Esophagus squamous epithelium (tissue), 4 donors: Measurements from ENCODE around the gene CIITA.

Experiments
- POLR2A ChIP-seq, 4 donors: fragments of 450-650 bp; IDR thresholded peaks; one replicate each; pipeline ENCODE4 v1.6.1; 2017; ENCODE audit warnings: antibody characterized with exemption in 4 of 4, mild to moderate bottlenecking in 4 of 4, moderate library complexity in 3 of 4
- TF ChIP-seq, protein P1 (sequence below), 6 experiments: fragments of 450-650 bp in 4 of 6; fragments of 200-600 bp in 2 of 6; sonication (generic) in 2 of 6; IDR thresholded peaks; one replicate each; pipeline ENCODE4 v1.5.1; 2016 to 2019; ENCODE audit warnings: antibody characterized with exemption in 6 of 6, mild to moderate bottlenecking in 4 of 6, moderate library complexity in 4 of 6

DNA sequence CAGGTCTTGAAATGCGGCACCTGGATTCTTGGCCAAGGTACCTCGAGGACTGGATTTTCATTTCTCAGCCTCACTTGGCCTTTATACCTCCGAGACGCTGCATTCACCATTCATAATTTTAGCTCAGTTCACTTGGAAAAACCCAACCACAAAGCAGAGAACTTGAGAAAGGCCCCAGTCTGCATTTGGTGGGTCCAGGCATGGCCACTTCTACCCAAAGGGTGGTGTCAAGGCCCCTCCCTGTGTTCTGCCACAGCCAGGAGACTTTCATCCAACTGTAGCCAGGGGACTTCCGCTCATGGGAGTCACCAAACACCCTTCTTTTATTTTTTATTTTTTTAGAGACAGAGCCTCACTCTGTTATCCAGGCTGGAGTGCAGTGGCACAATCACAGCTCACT lies 43.7 kb upstream of the CIITA start:
- TF ChIP-seq, protein P1, sequence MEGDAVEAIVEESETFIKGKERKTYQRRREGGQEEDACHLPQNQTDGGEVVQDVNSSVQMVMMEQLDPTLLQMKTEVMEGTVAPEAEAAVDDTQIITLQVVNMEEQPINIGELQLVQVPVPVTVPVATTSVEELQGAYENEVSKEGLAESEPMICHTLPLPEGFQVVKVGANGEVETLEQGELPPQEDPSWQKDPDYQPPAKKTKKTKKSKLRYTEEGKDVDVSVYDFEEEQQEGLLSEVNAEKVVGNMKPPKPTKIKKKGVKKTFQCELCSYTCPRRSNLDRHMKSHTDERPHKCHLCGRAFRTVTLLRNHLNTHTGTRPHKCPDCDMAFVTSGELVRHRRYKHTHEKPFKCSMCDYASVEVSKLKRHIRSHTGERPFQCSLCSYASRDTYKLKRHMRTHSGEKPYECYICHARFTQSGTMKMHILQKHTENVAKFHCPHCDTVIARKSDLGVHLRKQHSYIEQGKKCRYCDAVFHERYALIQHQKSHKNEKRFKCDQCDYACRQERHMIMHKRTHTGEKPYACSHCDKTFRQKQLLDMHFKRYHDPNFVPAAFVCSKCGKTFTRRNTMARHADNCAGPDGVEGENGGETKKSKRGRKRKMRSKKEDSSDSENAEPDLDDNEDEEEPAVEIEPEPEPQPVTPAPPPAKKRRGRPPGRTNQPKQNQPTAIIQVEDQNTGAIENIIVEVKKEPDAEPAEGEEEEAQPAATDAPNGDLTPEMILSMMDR (IDR thresholded peaks at IDR 0.05) = no peak
- no peak for TF ChIP-seq POLR2A (IDR thresholded peaks at IDR 0.05)
